H9 (cell line): ENCODE data around the gene CTAG2. TPM values are rescaled to one million over a fixed set of nuclear protein-coding genes. Genes with fewer than 3 reads are reported as not detected.

ENCODE experiments used
- DNase-seq: peaks from one replicate; pipeline ENCODE4 v3.0.0-alpha.2; 2017
- H2AFZ ChIP-seq: one replicate; pipeline ENCODE4 v1.6.1; 2013; ENCODE audit warnings: mild to moderate bottlenecking, low read length, control low read depth, moderate library complexity
- H2AK5ac ChIP-seq: 2 replicates; pipeline ENCODE4 v1.6.1; 2013; ENCODE audit warnings: low read length, control low read depth, mixed read lengths; ENCODE audit not compliant: insufficient read length
- H2BK120ac ChIP-seq: one replicate; pipeline ENCODE4 v1.6.1; 2013; ENCODE audit warnings: low read depth, mild to moderate bottlenecking, low read length, control low read depth, inconsistent platforms; ENCODE audit not compliant: poor library complexity, severe bottlenecking
- H2BK12ac ChIP-seq: 2 replicates; pipeline ENCODE4 v1.6.1; 2013; ENCODE audit warnings: low read length, control low read depth, mixed read lengths, low read depth; ENCODE audit not compliant: insufficient read length
- H2BK15ac ChIP-seq: 2 replicates; pipeline ENCODE4 v1.6.1; 2013; ENCODE audit warnings: low read depth, low read length, control low read depth
- H2BK20ac ChIP-seq: one replicate; pipeline ENCODE4 v1.6.1; 2013; ENCODE audit warnings: low read depth, mild to moderate bottlenecking, low read length, control low read depth, inconsistent platforms; ENCODE audit not compliant: poor library complexity, severe bottlenecking
- H2BK5ac ChIP-seq: 2 replicates; pipeline ENCODE4 v1.6.1; 2013; ENCODE audit warnings: low read length, control low read depth, mixed read lengths; ENCODE audit not compliant: insufficient read length
- H3K14ac ChIP-seq: 2 replicates; pipeline ENCODE4 v1.6.1; 2013; ENCODE audit warnings: low read length, control low read depth; ENCODE audit not compliant: insufficient read depth
- H3K18ac ChIP-seq: 2 replicates; pipeline ENCODE4 v1.6.1; 2013; ENCODE audit warnings: low read depth, mild to moderate bottlenecking, mixed read lengths, low read length, control low read depth; ENCODE audit not compliant: insufficient read length
- H3K23ac ChIP-seq: 2 replicates; pipeline ENCODE4 v1.6.1; 2013; ENCODE audit warnings: low read length, control low read depth, mixed read lengths, low read depth; ENCODE audit not compliant: insufficient read length
- H3K23me2 ChIP-seq: 2 replicates; pipeline ENCODE4 v1.6.1; 2013; ENCODE audit warnings: low read depth, mild to moderate bottlenecking, mixed read lengths, low read length, control low read depth; ENCODE audit not compliant: insufficient read length, poor library complexity, severe bottlenecking
- H3K27ac ChIP-seq: 2 replicates; pipeline ENCODE4 v1.5.1; 2013; ENCODE audit warnings: low read length, control low read depth, mixed read lengths, low read depth; ENCODE audit not compliant: insufficient read length
- H3K27me3 ChIP-seq: 2 replicates; pipeline ENCODE4 v1.6.1; 2013; ENCODE audit warnings: low read length, control low read depth, inconsistent platforms; ENCODE audit not compliant: insufficient read depth
- H3K4ac ChIP-seq: 2 replicates; pipeline ENCODE4 v1.6.1; 2013; ENCODE audit warnings: low read depth, mild to moderate bottlenecking, control low read depth, inconsistent platforms, low read length, moderate library complexity
- H3K4me1 ChIP-seq: 2 replicates; pipeline ENCODE4 v1.6.1; 2013; ENCODE audit warnings: low read length, control low read depth, inconsistent platforms; ENCODE audit not compliant: insufficient read depth
- H3K4me2 ChIP-seq: 2 replicates; pipeline ENCODE4 v1.6.1; 2013; ENCODE audit warnings: low read length, control low read depth, mixed read lengths; ENCODE audit not compliant: insufficient read length, insufficient read depth
- H3K56ac ChIP-seq: 2 replicates; pipeline ENCODE4 v1.6.1; 2013; ENCODE audit warnings: low read depth, mild to moderate bottlenecking, mixed read lengths, low read length, control low read depth; ENCODE audit not compliant: insufficient read length
- H3K79me1 ChIP-seq: 2 replicates; pipeline ENCODE4 v1.6.1; 2013; ENCODE audit warnings: low read depth, mild to moderate bottlenecking, moderate library complexity, low read length, control low read depth, inconsistent platforms; ENCODE audit not compliant: insufficient read depth, poor library complexity, severe bottlenecking
- H3K79me2 ChIP-seq: 2 replicates; pipeline ENCODE4 v1.6.1; 2013; ENCODE audit warnings: low read length, control low read depth, inconsistent platforms; ENCODE audit not compliant: insufficient read depth
- H3K9ac ChIP-seq: 2 replicates; pipeline ENCODE4 v1.6.1; 2013; ENCODE audit warnings: low read length, control low read depth, mixed read lengths; ENCODE audit not compliant: insufficient read length; ENCODE audit errors: extremely low read depth
- H3K9me3 ChIP-seq: one replicate; pipeline ENCODE4 v1.6.1; 2013; ENCODE audit warnings: low read depth, low read length, inconsistent platforms; ENCODE audit not compliant: control insufficient read depth
- H3T11ph ChIP-seq: one replicate; pipeline ENCODE4 v1.6.1; 2013; ENCODE audit warnings: mild to moderate bottlenecking, low read length, control low read depth, inconsistent platforms
- H4K20me1 ChIP-seq: one replicate; pipeline ENCODE4 v1.6.1; 2013; ENCODE audit not compliant: control insufficient read depth, insufficient read length, insufficient read depth
- H4K5ac ChIP-seq: 2 replicates; pipeline ENCODE4 v1.6.1; 2013; ENCODE audit warnings: low read depth, mild to moderate bottlenecking, mixed read lengths, low read length, control low read depth; ENCODE audit not compliant: insufficient read length
- H4K8ac ChIP-seq: replicated peaks from 2 replicates; pipeline ENCODE4 v1.6.1; 2013; ENCODE audit warnings: low read length, control low read depth, mixed read lengths, low read depth; ENCODE audit not compliant: insufficient read length
- H4K91ac ChIP-seq: 2 replicates; pipeline ENCODE4 v1.6.1; 2013; ENCODE audit warnings: low read depth, mild to moderate bottlenecking, moderate library complexity, mixed read lengths, low read length, control low read depth; ENCODE audit not compliant: insufficient read length
- H3K27ac Mint-ChIP-seq, 3 experiments: 2 replicates in 2 of 3; 3 replicates in 1 of 3; pipeline ENCODE4 v1.8.0; 2020 to 2021; ENCODE audit warnings: mixed read lengths in 3 of 3, mild to moderate bottlenecking in 1 of 3, moderate library complexity in 1 of 3
- H3K27me3 Mint-ChIP-seq: 2 replicates; pipeline ENCODE4 v1.8.0; 2021; ENCODE audit warnings: low read depth, mild to moderate bottlenecking, moderate library complexity, mixed read lengths
- H3K36me3 Mint-ChIP-seq, 3 experiments: 2 replicates in 2 of 3; 3 replicates in 1 of 3; pipeline ENCODE4 v1.8.0; 2020 to 2021; ENCODE audit warnings: low read depth in 3 of 3, mixed read lengths in 3 of 3; ENCODE audit not compliant: insufficient read depth in 1 of 3
- H3K4me1 Mint-ChIP-seq, 2 experiments: 2 replicates each; pipeline ENCODE4 v1.8.0; 2020; ENCODE audit warnings: mixed read lengths in 2 of 2
- H3K4me3 Mint-ChIP-seq, 2 experiments: 2 replicates in 1 of 2; 3 replicates in 1 of 2; pipeline ENCODE4 v1.8.0; 2020 to 2021; ENCODE audit warnings: mild to moderate bottlenecking in 2 of 2, mixed read lengths in 2 of 2, moderate library complexity in 1 of 2
- H3K9me3 Mint-ChIP-seq, 2 experiments: 2 replicates in 1 of 2; 3 replicates in 1 of 2; pipeline ENCODE4 v1.8.0; 2020; ENCODE audit warnings: mild to moderate bottlenecking in 2 of 2, mixed read lengths in 2 of 2, moderate library complexity in 1 of 2
- CTCF ChIP-seq: fragments of 200-600 bp; sonication (generic); conservative IDR thresholded peaks from 3 replicates; pipeline ENCODE4 v1.8.0; 2021; ENCODE audit warnings: antibody characterized with exemption, mild to moderate bottlenecking
- WGBS: extraction: QIAGEN DNeasy Blood & Tissue Kit; methylation state at CpG from one replicate; pipeline ENCODE4 v1.1.7; 2013; ENCODE audit warnings: missing lambda C conversion rate, low lambda C conversion rate, mixed read lengths; ENCODE audit not compliant: insufficient read length; ENCODE audit errors: extremely low coverage; 5-methylcytosine and 5-hydroxymethylcytosine counted together
- total RNA-seq: library from RNA; stranded (reverse); gene quantifications from 2 replicates; pipeline ENCODE4 v1.2.1, GENCODE V29; 2021

CTAG2 gene
- total RNA-seq, 1 experiment from 2014 or later, result not detected

DNA sequence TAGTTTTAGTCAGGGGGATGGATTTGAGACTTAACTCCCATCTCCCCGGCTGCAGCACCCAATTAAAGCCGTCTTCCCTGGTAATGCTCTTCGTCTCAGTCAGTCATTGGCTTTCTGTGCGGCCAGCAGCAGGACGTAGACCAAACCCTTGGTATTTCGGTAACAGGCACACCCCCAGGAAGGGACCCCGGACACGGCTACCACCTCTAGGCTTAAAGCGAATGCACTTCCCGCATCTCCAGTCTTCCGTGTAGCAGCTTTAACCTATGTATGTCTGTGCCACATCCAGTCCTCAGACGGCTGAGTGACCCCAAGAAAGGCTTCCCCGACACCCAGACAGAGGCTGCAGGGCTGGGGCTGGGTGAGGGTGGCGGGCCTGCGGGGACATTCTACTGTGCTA is 1.5 kb upstream of the CTAG2 start:
- H3K4me1 ChIP-seq, result no peaks in the 10 kb centered on the region
- Mint-ChIP-seq H3K4me1 (peaks cover under 1 to 4% of the 10 kb centered on the region in 2 experiments; a peak in 2 of 4 replicates), H3K9me3 (peaks cover 60 to 67% of the 10 kb centered on the region in 2 experiments), H3K27me3 (peaks cover 5% of the 10 kb centered on the region), H3K36me3 (peaks cover 0 to 3% (median 0%) of the 10 kb centered on the region in 3 experiments; a peak in 2 of 7 replicates), H3K4me3 (no peak overlapping the region), H3K27ac (no peak overlapping the region)
- no peak overlapping the region for H2AFZ ChIP-seq
- H2AK5ac ChIP-seq, result no peak overlapping the region
- H2BK20ac ChIP-seq, result no peak overlapping the region
- no peak overlapping the region for H3K56ac ChIP-seq
- H3K9me3 ChIP-seq, result peaks cover 26% of the 10 kb centered on the region
- H3K14ac ChIP-seq, result no peak overlapping the region
- no peak overlapping the region for H2BK120ac ChIP-seq
- H3K23ac ChIP-seq, result no peak overlapping the region
- H3K4ac ChIP-seq, result no peak overlapping the region
- H3K79me1 ChIP-seq, result no peaks in the 10 kb centered on the region
- DNase-seq, result no peak
- TF ChIP-seq CTCF, result no peak
- no peak overlapping the region for H4K91ac ChIP-seq
- no peak overlapping the region for H3K18ac ChIP-seq
- no peaks in the 10 kb centered on the region for H4K20me1 ChIP-seq
- no peak overlapping the region for H2BK15ac ChIP-seq
- H2BK12ac ChIP-seq, result no peak overlapping the region
- H4K8ac ChIP-seq, result no peak overlapping the region
- H4K5ac ChIP-seq, result no peak overlapping the region
- no peaks in the 10 kb centered on the region for H3K27me3 ChIP-seq
- no peak overlapping the region for H3K4me2 ChIP-seq
- WGBS, result no CpG with 5 or more reads among the region's 15 CpGs
- H2BK5ac ChIP-seq, result no peak overlapping the region
- H3K9ac ChIP-seq, result no peak overlapping the region
- H3K27ac ChIP-seq, result no peak overlapping the region
- H3K79me2 ChIP-seq, result no peaks in the 10 kb centered on the region
- H3T11ph ChIP-seq, result no peak overlapping the region
- H3K23me2 ChIP-seq, result no peaks in the 10 kb centered on the region
